Measurements from ENCODE around the gene FIP1L1.

FIP1L1 gene

GRCh38 chr4:53507671-53508286, 130.3 kb downstream of the FIP1L1 start:
- DNase-seq, result no peak

- no peak for DNase-seq
These were observed 131.0 kb downstream of the FIP1L1 start for GRCh38 chr4:53508446-53508845.

- no peak for DNase-seq
These were observed 132.9 kb downstream of the FIP1L1 start for GRCh38 chr4:53510321-53510720.
